ENCODE results near the gene RPL18A. TPM values are rescaled to one million over a fixed set of nuclear protein-coding genes. Genes with fewer than 3 reads are reported as not detected.

Gene RPL18A
- total RNA-seq, 1 experiment from 2014 or later, result 2,837 TPM

DNA sequence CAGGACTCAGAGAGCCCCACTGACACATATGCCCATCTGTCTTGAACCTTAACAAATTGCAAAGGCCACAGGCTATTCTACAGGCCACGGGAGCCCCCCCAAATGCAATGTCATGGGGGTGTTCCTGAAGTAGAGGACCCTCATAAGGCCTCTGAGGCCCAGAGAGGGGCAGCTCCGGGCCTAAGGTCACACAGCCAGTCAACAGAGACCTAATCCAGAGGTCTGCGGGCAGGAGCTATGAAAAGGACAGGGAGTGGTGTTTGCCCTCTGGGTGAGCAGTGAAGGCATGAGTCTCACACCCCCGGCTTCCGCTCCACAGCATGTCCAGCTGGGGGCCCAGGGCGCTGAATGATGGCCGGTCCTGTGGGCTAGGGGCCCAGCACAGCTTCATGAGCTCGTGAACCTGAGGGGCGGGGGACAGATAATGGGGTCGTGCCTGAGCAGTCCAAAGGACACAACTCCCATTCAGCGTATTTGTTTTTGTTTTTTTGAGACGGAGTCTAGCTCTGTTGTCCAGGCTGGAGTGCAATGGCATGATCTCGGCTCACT lies 33.1 kb upstream of the RPL18A start:
- no peak overlapping the region for H2BK15ac ChIP-seq (ENCODE audit: low read depth, low read length)
- no peaks in the 10 kb centered on the region for H3K9me3 ChIP-seq (ENCODE audit: control insufficient read depth, low read depth, low read length)
- no peak overlapping the region for H3K9ac ChIP-seq (ENCODE audit: extremely low read depth, insufficient read length, low read length)
- no peak overlapping the region for H3T11ph ChIP-seq (ENCODE audit: low read length)
- H2BK12ac ChIP-seq (ENCODE audit: insufficient read length, low read depth, low read length), result no peak overlapping the region
- Mint-ChIP-seq H3K9me3 (no peaks in the 10 kb centered on the region; a peak in 1 of 5 replicates), H3K27ac (no peak overlapping the region), H3K36me3 (ENCODE audit: insufficient read depth in 1 of 3, low read depth in 3 of 3) (no peaks in the 10 kb centered on the region; a peak in 1 of 7 replicates), H3K4me3 (no peak overlapping the region), H3K4me1 (peaks cover 0 to 21% of the 10 kb centered on the region in 2 experiments; a peak in 2 of 4 replicates), H3K27me3 (ENCODE audit: low read depth) (peaks cover 5% of the 10 kb centered on the region)
- no peaks in the 10 kb centered on the region for H3K79me1 ChIP-seq (ENCODE audit: insufficient read depth, low read depth, low read length, poor library complexity, severe bottlenecking)
- no peak overlapping the region for H3K4ac ChIP-seq (ENCODE audit: low read depth, low read length)
- no peaks in the 10 kb centered on the region for H4K20me1 ChIP-seq (ENCODE audit: control insufficient read depth, insufficient read depth, insufficient read length)
- TF ChIP-seq, protein P1, sequence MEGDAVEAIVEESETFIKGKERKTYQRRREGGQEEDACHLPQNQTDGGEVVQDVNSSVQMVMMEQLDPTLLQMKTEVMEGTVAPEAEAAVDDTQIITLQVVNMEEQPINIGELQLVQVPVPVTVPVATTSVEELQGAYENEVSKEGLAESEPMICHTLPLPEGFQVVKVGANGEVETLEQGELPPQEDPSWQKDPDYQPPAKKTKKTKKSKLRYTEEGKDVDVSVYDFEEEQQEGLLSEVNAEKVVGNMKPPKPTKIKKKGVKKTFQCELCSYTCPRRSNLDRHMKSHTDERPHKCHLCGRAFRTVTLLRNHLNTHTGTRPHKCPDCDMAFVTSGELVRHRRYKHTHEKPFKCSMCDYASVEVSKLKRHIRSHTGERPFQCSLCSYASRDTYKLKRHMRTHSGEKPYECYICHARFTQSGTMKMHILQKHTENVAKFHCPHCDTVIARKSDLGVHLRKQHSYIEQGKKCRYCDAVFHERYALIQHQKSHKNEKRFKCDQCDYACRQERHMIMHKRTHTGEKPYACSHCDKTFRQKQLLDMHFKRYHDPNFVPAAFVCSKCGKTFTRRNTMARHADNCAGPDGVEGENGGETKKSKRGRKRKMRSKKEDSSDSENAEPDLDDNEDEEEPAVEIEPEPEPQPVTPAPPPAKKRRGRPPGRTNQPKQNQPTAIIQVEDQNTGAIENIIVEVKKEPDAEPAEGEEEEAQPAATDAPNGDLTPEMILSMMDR (conservative IDR thresholded peaks at IDR 0.05), result no peak
- H3K56ac ChIP-seq (ENCODE audit: insufficient read length, low read depth, low read length), result no peak overlapping the region
- no CpG with 5 or more reads among the region's 13 CpGs for WGBS (ENCODE audit: extremely low coverage, insufficient read length, low lambda C conversion rate)
- no peaks in the 10 kb centered on the region; the same call in 1 of the 2 replicates for H3K4me1 ChIP-seq (ENCODE audit: insufficient read depth, low read length)
- H4K91ac ChIP-seq (ENCODE audit: insufficient read length, low read depth, low read length), result no peak overlapping the region
- no peak overlapping the region for H3K14ac ChIP-seq (ENCODE audit: insufficient read depth, low read length)
- no peak overlapping the region for H4K5ac ChIP-seq (ENCODE audit: insufficient read length, low read depth, low read length)
- H2AK5ac ChIP-seq (ENCODE audit: insufficient read length, low read length), result no peak overlapping the region
- peaks cover 8% of the 10 kb centered on the region for H3K23me2 ChIP-seq (ENCODE audit: insufficient read length, low read depth, low read length, poor library complexity, severe bottlenecking)
- no peaks in the 10 kb centered on the region for H3K79me2 ChIP-seq (ENCODE audit: insufficient read depth, low read length)
- H3K4me2 ChIP-seq (ENCODE audit: insufficient read depth, insufficient read length, low read length), result no peak overlapping the region
- H3K18ac ChIP-seq (ENCODE audit: insufficient read length, low read depth, low read length), result no peak overlapping the region
- H3K27ac ChIP-seq (ENCODE audit: insufficient read length, low read depth, low read length), result no peak overlapping the region
- no peak overlapping the region for H2BK5ac ChIP-seq (ENCODE audit: insufficient read length, low read length)
- no peak overlapping the region for H4K8ac ChIP-seq (replicated peaks; ENCODE audit: insufficient read length, low read depth, low read length)
- no peak overlapping the region for H3K23ac ChIP-seq (ENCODE audit: insufficient read length, low read depth, low read length)
- no peaks in the 10 kb centered on the region for H3K27me3 ChIP-seq (ENCODE audit: insufficient read depth, low read length)
- H2BK20ac ChIP-seq (ENCODE audit: low read depth, low read length, poor library complexity, severe bottlenecking), result no peak overlapping the region
- no peak for DNase-seq
- H2BK120ac ChIP-seq (ENCODE audit: low read depth, low read length, poor library complexity, severe bottlenecking), result no peak overlapping the region
- H2AFZ ChIP-seq (ENCODE audit: low read length), result no peak overlapping the region

Measured in H9 (cell line).